Fibroblast of villous mesenchyme (primary cell): ENCODE results near the gene PLK4. TPM values are rescaled to one million over a fixed set of nuclear protein-coding genes. Genes with fewer than 3 reads are reported as not detected.

ENCODE experiments used
- DNase-seq: peaks from one replicate; pipeline ENCODE4 v3.0.0-alpha.2; 2010; ENCODE audit warnings: low read depth
- H3K4me3 ChIP-seq: 2 replicates; pipeline ENCODE4 v1.5.1; 2011; ENCODE audit warnings: low read depth, mild to moderate bottlenecking, low read length
- total RNA-seq: library from RNA; depleted of rRNA; stranded (reverse); fragments of >200 nt; gene quantifications from 2 replicates; pipeline ENCODE4 v1.2.3, GENCODE V29; 2012
- TF ChIP-seq, protein P1 (sequence below): IDR thresholded peaks from 2 replicates; pipeline ENCODE4 v1.5.1; 2012; ENCODE audit warnings: low read depth, mild to moderate bottlenecking, low read length; ENCODE audit not compliant: insufficient read depth

PLK4 gene
- total RNA-seq, 1 donor: 11.7 TPM

GRCh38 chr4:127849505-127850234, 31.0 kb upstream of the PLK4 start:
- no peak overlapping the region for H3K4me3 ChIP-seq
- DNase-seq: no peak
- TF ChIP-seq, protein P1, sequence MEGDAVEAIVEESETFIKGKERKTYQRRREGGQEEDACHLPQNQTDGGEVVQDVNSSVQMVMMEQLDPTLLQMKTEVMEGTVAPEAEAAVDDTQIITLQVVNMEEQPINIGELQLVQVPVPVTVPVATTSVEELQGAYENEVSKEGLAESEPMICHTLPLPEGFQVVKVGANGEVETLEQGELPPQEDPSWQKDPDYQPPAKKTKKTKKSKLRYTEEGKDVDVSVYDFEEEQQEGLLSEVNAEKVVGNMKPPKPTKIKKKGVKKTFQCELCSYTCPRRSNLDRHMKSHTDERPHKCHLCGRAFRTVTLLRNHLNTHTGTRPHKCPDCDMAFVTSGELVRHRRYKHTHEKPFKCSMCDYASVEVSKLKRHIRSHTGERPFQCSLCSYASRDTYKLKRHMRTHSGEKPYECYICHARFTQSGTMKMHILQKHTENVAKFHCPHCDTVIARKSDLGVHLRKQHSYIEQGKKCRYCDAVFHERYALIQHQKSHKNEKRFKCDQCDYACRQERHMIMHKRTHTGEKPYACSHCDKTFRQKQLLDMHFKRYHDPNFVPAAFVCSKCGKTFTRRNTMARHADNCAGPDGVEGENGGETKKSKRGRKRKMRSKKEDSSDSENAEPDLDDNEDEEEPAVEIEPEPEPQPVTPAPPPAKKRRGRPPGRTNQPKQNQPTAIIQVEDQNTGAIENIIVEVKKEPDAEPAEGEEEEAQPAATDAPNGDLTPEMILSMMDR: no peak

DNA sequence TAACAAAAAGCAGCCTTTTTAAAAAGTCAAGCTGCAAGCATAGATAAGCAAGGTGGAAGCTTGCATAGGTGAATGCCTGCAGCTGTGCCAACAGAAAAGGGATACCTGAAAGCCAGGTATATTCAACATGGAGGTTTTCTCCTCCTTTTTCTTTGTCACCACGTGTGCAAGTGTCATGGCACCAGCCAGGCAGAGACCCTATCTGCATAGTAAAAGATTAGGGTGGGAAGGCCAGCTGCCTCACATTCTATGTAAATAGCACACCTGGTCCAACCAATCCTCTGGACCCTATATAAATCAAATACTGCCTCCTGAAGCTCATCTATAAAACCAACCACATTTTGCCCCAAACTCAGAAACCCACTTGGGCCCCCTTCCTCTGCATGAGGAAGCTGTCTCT, 28.0 kb upstream of the PLK4 start:
- TF ChIP-seq, protein P1: no peak
- no peak for DNase-seq
- no peak overlapping the region for H3K4me3 ChIP-seq

- H3K4me3 ChIP-seq: no peak overlapping the region
- TF ChIP-seq, protein P1: no peak
- no peak for DNase-seq
These were observed 24.4 kb upstream of the PLK4 start for GRCh38 chr4:127856196-127856812.

DNA sequence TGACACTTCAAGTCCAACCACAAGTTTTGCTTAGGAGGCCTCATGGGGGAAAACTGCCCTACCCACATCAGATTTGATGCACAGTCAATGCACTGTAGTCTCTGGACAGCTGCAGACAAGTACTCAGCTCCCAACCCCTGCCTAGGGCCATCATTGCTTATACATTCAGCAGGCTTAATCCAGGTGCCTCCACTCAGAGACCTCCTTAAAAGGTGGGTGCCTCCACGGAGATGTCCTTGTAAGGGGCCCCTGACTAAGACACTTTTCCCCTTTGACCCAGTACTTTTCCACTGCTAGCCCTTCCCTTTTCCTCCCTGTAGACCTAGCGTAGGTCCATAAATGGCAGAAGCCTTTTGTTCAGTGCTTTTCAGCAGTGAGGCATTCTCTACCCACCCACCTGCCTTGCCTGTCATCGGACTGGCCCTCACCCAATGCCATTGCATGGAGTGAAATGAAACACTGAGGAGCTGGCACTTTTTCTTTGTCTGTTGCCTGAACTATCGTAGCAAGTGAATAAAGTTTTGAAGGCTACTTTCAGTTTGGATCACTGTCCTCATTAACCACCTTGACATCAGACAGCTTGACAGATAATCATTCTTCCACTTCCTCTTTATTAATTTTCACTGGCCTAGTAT, 23.8 kb upstream of the PLK4 start:
- peak; percentile 86 for DNase-seq
- TF ChIP-seq, protein P1: no peak
- H3K4me3 ChIP-seq: no peak overlapping the region

DNA sequence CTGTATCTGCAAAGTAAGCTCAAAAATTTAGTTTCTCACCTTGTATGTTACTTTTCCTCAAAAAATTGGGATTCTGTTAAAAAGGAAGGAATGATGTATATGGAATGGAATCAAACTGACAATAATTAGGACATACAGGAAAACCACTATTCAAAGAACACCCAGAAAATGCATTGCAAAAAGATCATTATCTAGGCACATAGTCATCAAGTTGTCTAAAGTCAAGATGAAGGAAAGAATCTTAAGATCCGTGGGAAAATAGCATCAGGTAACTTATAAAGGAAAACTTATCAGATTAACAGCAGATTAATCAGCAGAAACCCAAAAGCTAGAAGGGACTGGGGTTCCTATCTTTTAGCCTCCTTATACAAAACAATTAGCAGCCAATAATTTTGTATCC, 23.1 kb upstream of the PLK4 start:
- no peak for DNase-seq
- TF ChIP-seq, protein P1: no peak

GRCh38 chr4:127868196-127868595, 12.5 kb upstream of the PLK4 start:
- no peak overlapping the region for H3K4me3 ChIP-seq
- DNase-seq: peak; percentile 52
- TF ChIP-seq, protein P1: no peak

More for the DNA sequence above, 23.1 kb upstream of the PLK4 start:
- no peak overlapping the region for H3K4me3 ChIP-seq
